ENCODE measurements around the gene ESPN. TPM values are rescaled to one million over a fixed set of nuclear protein-coding genes. Genes with fewer than 3 reads are reported as not detected.
"Not testable (repeated sequence)": the region's sequence is repeated elsewhere in the genome, so short reads cannot be mapped to it uniquely, and the experiment has no call there.

ESPN gene, protein sequence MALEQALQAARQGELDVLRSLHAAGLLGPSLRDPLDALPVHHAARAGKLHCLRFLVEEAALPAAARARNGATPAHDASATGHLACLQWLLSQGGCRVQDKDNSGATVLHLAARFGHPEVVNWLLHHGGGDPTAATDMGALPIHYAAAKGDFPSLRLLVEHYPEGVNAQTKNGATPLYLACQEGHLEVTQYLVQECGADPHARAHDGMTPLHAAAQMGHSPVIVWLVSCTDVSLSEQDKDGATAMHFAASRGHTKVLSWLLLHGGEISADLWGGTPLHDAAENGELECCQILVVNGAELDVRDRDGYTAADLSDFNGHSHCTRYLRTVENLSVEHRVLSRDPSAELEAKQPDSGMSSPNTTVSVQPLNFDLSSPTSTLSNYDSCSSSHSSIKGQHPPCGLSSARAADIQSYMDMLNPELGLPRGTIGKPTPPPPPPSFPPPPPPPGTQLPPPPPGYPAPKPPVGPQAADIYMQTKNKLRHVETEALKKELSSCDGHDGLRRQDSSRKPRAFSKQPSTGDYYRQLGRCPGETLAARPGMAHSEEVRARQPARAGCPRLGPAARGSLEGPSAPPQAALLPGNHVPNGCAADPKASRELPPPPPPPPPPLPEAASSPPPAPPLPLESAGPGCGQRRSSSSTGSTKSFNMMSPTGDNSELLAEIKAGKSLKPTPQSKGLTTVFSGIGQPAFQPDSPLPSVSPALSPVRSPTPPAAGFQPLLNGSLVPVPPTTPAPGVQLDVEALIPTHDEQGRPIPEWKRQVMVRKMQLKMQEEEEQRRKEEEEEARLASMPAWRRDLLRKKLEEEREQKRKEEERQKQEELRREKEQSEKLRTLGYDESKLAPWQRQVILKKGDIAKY
- 14.4 TPM for total RNA-seq

DNA sequence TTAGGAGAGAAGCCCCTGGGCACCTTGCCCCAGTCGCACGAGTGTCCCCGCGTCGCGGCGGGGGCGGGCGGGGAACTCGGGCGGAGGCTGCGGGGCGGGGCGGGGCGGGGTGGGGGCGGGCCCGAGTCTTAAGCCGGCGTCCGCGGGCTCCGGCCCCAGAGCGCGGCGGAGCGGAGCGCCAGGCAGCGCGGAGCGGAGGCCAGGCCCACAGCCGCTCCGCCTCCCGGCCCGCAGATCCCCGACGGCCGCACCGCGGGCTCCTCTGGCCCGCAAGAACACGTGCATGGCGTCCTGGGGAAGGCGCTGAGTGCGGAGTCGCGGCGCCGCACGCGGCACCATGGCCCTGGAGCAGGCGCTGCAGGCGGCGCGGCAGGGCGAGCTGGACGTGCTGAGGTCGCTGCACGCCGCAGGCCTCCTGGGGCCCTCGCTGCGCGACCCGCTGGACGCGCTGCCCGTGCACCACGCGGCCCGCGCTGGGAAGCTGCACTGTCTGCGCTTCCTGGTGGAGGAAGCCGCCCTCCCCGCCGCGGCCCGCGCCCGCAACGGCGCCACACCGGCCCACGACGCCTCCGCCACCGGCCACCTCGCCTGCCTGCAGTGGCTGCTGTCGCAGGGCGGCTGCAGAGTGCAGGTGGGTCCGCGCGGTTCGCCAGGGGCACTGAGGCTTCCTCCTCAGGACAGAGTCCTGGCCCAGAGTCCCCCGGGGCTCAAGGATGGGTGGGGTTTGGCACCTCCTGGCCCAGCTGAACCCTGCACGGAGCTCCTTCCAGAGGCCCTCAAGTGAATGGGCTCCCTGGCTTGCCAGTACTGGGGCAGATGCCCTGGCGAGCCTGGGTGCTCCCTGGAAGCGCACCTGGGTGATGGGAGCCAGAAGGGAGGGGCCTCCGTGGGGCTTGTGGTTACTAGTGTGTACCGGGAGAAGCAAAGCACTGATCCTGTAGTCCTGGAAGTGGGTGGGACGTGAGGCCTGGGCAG lies at the start of gene ESPN:
TSS of gene ESPN (plus strand) at position 158 of the 975 bp plus-strand sequence. CDS start at position 338, 180 bp downstream.
- DNase-seq (ENCODE audit: low spot score), result no peak
- no peak for ATAC-seq
- intact Hi-C loops (cut with DNase I), result no loop called here

DNA sequence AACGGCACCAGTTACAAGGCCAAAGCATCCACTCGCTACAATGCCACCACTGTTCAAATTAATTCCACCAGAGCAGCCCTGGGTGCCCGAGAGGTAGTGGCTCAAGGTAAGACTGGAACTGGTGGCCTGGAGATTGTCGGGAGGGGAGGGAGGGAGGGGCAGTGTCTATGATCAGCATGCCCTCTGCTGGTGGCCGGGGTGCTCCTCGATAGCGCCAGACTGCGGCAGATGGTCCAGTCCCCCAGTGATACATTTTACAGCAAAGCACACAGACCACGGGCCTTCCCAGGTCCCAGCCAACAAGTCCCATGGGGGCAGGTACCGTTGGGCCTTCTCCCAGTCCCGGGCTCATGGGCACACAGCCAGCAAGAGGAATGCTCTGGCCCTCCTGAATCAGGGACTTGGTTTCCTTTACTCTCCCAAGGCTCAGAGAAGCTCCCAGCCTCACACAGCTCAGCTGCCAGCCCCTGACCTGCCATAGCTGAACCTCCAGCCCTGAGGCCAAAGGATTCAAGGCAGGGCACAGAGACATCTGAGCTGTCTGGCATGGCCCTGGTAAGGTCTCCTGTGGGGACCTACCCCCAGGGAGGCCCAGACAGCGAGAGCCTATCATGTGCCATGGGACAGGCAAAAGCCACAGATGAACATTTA lies 46.4 kb upstream of the ESPN start:
- DNase-seq (ENCODE audit: low spot score) (no peak), ATAC-seq (no peak)
- intact Hi-C loops (cut with DNase I), result no loop called here

DNA sequence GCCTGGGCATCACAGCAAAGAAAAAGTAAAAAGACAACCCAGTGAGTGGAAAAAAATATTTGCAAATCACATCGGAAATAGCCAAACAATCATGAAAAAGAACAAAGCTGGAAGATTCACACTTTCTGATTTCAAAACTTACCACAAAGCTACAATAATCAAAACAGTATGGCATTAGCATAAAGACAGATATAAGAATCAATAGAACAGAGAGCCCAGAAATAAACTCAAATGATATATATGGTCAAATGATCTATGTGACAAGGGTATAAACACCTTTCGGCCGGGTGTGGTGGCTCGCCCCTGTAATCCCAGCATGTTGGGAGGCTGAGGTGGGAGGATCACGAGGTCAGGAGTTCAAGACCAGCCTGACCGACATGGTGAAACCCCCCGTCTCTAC lies 44.5 kb upstream of the ESPN start:
- no peak for ATAC-seq
- DNase-seq (ENCODE audit: low spot score), result no peak
- intact Hi-C loops (cut with DNase I), result no loop called here

DNA sequence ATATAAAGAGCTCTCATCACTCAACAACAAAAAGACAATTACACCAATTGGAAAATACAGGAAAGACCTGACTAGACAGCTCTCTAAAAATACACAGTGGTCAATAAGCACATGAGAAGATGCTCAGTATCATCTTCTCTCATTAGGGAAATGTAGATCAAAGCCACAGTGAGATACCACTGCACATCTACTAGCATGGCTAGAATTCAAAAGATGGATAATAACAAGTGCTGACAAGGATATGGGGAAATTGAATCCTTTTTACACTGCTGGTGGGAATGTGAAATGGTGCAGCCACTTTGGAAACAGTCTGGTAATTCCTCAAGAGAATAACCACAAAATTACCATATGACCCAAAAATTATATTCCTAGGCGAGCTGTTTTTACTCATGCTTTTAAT lies 40.4 kb upstream of the ESPN start:
- intact Hi-C loops (cut with DNase I), result no loop called here
- ATAC-seq, result no peak
- no peak for DNase-seq (ENCODE audit: low spot score)

DNA sequence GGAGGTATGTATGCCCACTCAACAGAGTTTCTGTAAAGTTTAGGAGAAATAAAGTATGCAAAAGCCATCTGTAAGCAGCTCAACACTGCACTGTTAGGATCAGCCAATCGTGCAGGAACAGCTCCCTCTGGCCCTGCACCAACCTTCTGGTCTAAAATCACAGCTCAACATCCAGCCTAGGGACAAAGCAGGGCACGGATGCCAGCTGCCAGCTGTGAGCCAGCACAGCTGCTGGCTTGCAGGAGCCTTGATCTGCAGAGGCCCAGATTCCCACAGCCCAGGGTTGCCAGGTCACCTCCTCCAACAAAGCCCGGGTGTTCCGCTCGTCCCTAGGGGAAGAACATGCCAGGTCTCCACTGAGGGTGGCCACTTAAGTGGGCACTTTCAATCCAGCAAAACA lies 39.6 kb upstream of the ESPN start:
- DNase-seq (ENCODE audit: low spot score) (no peak), ATAC-seq (no peak)
- intact Hi-C loops (cut with DNase I), result no loop called here

DNA sequence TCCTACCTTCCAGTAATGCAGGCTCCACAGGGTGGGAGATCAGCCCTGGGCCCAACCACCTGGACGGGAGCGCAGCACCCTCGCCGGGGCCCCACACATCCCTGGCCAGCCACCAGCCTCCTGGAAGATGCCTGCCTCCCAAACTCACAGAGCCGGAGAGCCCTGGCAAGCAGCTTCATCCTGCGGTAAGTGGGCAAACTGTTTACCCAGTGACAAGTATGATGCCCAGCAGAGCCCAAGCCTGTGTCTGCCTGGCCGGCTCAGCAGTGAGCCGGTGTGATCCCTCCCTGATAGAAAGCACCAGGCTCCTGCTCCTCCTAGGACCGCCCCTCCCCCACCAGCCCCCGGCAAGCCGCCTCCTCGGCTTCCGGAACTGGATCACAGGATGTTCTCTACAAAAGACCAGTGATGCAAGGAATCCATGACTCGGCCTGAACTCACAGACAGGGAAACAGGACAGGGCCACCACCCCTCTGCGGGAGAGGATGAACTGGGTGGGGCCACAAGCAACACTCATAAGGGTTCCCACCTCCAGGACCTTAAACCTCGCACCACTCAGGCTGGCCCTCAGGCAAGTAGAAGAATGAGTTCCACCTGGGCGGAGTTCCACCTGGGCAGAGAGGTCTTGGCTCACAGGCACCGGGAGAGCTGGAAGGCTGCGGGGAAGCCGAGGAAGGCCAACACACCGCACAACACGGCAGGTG lies 38.9 kb upstream of the ESPN start:
- no peak for ATAC-seq
- intact Hi-C loops (cut with DNase I), result no loop called here

DNA sequence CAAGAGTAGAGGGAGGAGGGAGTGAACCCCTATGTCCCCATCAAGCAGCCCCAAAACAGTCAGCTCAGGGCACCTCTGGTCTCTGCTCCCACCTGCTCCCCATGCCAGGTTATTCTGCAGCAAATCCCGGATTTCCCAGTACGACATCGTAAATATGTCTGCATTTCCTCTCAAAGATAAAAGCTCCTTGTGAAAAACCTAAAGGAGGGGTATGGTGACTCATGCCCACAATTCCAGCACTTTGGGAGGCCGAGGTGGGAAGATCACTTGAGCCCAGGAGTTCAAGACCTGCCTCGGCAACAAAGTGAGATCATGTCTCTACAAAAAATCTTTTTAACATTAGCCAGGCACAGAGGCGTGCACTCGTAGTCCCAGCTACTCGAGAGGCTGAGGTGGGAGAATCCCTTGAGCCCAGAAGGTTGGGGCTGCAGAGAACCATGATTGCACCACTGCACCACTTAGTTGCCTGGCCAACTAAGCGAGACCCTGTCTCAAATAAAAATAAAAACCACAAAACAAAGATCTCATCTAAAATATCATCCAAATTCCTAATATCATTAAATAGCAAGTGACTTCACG lies 38.1 kb upstream of the ESPN start:
- intact Hi-C loops (cut with DNase I), result no loop called here
- no peak for ATAC-seq
- no peak for DNase-seq (ENCODE audit: low spot score)

More for the DNA sequence above, 38.9 kb upstream of the ESPN start:
- DNase-seq (ENCODE audit: low spot score), result no peak

DNA sequence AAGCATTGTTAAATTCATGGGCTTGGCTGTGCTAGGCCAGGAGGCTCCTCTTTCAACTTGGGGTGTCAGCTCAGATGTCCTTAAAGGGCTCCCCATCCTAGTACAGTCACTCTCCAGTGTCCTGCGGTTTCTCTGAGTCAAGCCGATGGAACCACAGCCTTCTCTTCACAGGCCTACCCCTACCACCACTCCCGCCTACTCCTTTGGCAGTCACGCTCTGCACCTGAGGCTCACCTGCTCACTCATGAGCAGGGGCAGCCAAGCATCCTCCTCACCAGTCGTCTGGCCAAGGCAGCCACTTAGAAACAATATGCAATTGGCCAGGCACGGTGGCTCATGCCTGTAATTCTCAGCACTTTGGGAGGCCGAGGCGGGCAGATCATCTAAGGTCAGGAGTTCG lies 34.6 kb upstream of the ESPN start:
- ATAC-seq, result no peak
- intact Hi-C loops (cut with DNase I), result no loop called here

DNA sequence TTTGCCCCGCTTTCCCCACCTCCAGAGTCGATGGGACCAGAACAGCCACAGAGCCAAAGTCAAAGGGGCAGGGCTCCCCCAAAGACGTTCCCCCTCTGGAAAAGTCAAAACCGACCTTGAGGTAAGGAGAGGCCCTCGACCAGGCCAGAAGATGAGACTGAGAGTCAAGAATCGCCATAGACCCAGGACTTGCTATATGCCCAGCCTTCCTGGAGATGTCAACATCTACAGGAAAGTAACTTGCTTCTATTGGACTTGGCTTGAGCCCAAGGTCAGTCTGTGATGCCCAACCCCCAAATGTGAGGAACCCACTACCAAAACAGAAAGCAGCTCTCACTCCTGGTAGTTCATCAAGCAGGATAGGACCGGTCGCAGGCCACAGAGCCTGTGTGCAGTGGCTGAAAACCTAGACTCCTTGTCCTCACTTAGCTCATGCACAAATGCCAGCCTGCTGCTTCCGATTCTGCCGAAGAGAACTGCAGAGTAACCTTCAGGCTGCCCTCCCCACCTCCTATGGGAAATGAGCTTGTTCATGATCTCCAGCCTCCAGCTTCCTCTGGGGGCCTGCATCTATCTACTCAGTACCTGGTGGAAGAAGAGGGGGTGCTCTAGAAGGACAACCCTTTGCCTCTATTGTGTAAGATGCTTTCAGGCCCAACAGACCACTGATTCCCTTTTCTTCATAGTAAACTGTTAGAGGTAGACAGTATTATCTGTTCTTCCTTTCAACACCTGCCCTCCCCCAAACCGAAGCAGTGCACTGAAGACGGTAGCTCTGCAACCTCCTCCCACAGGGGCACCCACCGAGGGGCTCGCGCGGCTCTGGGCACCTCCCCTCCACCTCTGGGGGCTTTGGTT lies 32.4 kb upstream of the ESPN start:
- intact Hi-C loops (cut with DNase I), result no loop called here
- no peak for ATAC-seq
- no peak for DNase-seq (ENCODE audit: low spot score)

More for the DNA sequence above, 34.6 kb upstream of the ESPN start:
- no peak for DNase-seq (ENCODE audit: low spot score)

DNA sequence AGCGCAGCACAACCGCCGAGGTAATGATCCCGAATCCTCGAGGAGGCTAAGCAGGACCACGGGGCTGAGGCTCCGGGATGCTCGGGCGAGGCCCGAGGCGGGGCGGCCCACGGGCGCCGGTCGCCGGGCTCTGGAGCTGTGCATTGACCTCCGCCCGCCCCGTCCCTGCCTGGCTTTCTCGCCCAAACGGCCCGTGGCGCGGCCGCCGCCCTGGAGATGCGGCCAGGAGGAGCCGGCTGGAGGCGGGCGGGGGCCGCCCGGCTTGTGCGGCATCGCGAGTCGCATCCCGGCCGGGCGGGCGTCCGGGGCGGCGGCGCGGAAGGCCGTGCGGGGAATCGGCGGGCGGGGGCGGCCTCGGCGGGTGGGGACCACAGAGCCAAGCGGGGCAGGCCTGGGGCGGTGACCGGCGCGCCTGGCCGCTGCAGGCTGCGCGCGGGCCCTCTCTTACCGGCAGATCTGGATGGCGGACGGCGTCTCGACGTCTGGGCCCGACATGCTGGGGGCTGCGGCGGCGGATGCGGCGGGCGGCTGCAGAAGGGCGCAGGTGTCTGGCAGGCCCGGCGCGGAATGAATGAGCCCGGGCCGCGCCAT lies 31.7 kb upstream of the ESPN start:
- no peak for ATAC-seq
- intact Hi-C loops (cut with DNase I), result no loop called here
- DNase-seq (ENCODE audit: low spot score), result no peak

DNA sequence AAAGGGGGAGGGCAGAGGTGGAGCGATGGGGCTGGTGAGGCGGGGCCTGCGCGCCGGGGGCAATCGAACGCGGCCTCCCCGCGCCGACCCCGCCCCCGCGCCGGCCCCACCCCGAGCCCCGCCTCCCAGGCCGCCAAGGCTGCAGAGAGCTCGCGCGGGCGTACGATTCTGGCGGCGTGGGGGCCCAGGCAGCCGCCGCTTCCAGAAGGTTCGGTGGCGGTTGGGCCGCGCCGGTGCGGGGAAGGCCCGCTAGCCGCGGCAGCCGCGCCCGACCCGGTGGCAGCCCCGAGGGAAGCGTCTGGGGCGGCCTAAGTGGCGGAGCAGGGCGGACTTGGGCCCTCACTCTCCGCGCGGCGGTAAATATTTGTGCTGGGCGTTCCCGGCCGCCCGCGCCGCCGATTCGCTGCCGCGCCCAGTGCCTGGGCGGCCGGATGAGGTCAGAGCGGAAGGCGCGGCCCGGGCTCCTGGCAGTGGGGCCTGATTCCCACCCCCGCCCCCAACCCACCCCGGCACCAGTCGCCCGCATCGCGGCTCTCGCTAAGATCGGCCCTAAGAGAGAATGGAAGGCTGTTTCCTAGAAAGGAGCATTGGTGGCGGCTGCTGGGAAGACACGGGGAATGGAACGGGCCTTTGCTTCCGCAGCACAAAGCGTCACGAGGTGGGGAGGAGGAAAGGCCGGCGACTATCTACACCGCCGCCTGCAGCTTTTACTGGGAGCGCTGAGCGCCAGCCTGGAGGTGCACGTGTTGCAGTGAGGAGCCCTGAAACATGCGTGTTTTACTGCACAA lies 31.0 kb upstream of the ESPN start, which contains the start of gene ACOT7:
TSS of gene ACOT7 (minus strand) at position 368 of the 788 bp plus-strand sequence. CDS start 368 bp downstream, outside the sequence.
- intact Hi-C loops (cut with DNase I), result no loop called here
- ATAC-seq, result peak; percentile 96

DNA sequence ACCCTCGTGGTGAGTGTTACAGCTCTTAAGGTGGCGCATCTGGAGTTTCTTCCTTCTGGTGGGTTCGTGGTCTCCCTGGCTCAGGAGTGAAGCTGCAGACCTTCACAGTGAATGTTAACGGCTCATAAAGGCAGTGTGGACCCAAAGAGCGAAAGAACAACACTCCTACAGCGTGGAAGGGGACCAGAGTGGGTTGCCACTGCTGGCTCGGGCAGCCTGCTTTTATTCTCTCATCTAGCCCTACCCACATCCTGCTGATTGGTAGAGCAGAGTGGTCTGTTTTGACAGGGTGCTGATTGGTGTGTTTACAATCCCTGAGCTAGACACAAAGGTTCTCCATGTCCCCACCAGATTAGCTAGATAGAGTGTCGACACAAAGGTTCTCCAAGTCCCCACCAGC lies 29.4 kb upstream of the ESPN start:
- DNase-seq (ENCODE audit: low spot score); ATAC-seq; intact Hi-C loops (cut with DNase I): not testable (repeated sequence)

More for the DNA sequence above, 31.0 kb upstream of the ESPN start, which contains the start of gene ACOT7:
- peak; percentile 91 for DNase-seq (ENCODE audit: low spot score)

DNA sequence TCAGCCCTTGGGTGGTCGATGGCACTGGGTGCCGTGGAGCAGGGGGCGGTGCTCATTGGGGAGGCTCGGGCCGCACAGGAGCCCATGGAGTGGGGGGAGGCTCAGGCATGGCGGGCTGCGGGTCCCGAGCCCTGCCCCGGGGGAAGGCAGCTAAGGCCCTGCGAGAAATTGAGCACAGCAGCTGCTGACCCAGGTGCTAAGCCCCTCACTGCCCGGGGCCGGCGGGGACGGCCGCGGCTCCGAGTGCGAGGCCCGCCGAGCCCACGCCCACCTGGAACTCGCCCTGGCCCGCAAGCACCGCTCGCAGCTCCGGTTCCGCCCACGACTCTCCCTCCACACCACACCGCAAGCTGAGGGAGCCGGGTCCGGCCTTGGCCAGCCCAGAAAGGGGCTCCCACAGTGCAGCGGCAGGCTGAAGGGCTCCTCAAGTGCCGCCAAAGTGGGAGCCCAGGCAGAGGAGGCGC lies 28.8 kb upstream of the ESPN start:
- DNase-seq (ENCODE audit: low spot score); ATAC-seq; intact Hi-C loops (cut with DNase I): not testable (repeated sequence)

DNA sequence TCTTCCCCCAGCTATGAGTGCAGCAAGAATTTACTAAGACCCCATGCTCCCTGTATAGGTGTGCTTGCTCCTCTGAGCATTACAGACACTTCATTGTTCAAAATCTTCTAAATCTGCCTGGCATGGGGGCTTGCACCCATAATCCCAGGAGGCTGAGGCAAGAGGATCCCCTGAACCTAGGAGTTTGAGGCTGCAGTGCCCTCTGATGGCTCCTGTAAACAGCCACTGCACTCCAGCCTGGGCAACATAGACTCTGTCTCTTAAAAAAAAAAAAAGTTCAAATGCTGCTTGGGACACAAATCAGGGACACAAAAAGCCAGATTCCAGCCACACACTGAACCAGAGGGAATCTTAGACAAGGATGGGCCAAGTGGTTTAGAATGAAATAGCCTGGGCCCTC lies 27.6 kb upstream of the ESPN start:
- intact Hi-C loops (cut with DNase I), result no loop called here
- DNase-seq (ENCODE audit: low spot score) (no peak), ATAC-seq (no peak)

DNA sequence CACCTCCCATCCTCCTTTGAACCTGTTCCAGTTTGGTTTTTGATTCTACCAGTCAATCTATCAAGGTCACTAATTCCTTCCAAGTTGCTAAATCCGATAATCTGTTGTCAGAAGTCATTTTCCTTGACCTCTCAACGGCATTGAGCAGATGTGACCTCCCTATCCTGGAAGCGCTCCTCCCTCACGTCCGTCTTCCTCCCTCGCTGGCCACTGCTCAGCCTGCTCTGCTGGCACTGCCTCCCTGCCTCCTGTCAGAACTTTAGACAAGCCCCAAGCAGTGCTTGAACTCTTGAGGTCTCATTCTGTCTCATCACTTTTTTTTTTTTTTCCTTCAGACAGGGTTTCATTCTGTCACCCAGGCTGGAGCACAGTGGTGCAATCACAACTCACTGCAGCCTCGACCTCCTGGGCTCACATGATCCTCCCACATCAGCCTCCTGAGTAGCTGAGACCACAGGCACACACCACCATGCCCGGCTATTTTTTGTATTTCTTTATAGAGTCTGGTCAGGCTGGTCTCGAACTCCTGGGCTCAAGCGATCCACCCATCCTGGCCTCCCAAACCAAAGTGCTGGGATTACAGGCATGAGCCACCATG lies 26.6 kb upstream of the ESPN start:
- intact Hi-C loops (cut with DNase I), result no loop called here
- ATAC-seq (no peak), DNase-seq (ENCODE audit: low spot score) (no peak)

Measured in sciatic nerve (tissue), 2 donors.